ENCODE data around the gene FAM193A.
A peak's percentile ranks its signal among the peaks of the same experiment; 100 is the strongest.
"Not testable (repeated sequence)": the region's sequence is repeated elsewhere in the genome, so short reads cannot be mapped to it uniquely, and the experiment has no call there.

Gene FAM193A

DNA sequence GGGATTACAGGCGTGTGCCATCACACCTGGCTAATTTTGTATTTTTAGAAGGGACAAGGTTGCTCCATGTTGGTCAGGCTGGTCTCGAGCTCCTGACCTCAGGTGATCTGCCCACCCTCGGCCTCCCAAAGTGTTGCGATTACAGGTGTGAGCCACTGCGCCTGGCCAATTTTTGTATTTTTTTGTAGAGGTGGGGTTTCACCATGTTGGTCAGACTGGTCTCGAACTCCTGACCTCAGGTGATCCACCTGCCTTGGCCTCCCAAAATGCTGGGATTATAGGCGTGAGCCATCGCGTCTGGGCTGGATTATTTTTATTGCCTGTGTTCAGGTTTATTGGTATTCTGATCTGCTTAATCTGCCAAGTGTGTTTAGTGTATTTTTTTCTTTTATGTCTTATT is 82.3 kb downstream of the FAM193A start:
- DNase-seq: not testable (repeated sequence)

- no peak for DNase-seq
Observed at GRCh38 chr4:2619459-2619858, 83.0 kb downstream of the FAM193A start.

DNA sequence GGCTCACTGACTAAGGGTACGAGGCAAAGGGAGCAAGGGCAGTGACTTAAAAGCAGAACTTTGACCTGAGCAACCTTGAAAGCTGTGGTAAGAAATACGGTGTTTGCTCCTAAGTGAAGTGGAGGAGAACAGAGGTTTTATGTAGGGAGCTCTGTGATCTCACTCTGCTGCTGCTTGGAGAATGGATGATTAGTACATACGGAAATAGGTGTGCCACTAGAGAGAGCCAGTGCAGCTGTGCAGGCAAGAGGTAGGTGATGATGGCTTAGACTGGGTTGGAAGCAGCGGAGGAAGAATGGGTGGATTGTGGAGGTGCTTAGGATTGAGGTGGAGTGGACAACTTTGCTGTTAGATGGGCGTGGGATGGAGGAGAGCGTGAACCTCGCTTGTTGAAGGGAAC is 85.0 kb downstream of the FAM193A start:
- no peak for DNase-seq

- DNase-seq: no peak
Observed at GRCh38 chr4:2623442-2623841, 87.0 kb downstream of the FAM193A start.

DNA sequence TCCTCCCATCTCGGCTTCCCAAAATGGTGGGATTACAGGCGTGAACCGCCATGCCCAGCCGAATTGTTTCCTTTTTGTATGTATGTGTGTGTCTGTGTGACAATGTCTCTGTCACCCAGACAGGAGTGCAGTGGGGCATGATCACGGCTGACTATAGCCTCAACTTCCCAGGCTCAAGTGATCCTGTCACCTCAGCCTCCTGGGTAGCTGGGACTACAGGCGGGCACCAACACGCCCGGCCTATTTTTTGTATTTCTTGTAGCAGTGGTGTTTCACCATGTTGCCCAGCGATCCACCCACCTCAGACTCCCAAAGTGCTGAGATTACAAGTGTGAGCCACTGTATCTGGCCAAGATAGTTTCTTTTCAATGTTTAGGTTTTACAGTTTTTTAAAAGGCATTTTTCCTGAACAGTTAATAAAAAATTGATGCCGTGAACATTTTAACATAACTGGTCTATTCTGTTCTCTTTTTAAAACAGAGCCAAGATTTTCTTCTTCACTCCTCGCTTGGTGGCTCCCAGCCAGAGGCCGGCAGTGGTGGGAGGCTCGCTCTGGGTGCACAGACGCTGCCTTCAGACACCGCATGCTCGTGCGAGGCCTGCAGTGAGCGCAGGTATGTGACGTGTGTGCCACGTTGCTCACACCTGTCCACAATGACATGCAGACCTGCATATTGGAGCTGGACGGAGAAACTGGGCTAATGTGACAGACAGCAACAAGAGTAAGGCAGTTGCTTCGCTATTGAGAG is 88.5 kb downstream of the FAM193A start:
- no peak for DNase-seq

DNA sequence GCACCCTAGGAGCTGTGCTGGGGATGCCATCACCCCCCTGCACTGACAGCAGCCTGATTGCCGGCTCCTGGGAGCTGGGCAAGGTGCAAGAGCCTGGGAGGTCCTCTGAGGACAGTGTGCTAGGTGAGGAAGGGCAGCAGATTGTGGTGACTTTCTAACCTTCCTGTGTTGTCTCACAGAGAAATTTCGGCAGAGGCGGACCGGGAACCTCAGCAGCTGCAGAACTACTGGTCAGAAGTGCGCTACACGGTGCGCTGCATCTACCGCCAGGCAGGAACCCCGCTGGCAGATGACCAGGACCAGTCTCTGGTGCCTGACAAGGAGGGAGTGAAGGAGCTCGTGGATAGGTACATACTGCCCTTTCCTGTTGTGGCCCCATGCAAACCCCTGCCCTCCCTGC is 89.8 kb downstream of the FAM193A start:
- DNase-seq: no peak

DNA sequence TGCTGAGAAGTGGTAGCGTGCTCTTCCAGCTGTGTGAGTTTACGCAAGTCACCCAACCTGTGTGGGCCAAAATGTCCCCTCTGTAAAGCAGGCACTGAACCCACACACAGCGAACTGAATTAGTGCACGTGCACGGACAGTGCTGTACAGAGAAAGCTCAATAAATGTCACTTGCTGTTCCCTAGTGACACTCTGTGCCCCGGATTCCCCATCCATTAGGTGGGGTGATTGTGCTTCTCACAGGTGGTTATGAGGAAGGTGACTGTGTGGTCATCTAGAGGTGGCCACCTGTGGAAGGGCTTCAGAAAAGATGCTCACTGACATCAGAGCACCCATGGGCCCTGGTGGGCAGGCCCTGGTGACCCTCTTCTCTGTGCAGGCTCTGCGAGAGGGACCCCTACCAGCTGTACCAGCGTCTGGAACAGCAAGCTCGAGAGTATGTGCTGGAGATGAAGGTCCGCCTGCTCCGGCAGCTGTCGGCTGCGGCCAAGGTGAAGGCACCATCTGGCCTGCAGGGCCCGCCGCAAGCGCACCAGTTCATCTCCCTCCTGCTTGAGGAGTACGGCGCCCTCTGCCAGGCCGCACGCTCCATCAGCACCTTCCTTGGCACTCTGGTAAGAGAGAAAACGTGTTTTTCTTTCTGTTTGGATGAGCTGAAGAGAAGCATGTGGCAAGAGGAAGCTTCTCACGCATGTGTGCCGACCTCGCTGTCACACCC is 94.3 kb downstream of the FAM193A start:
- DNase-seq: no peak

DNA sequence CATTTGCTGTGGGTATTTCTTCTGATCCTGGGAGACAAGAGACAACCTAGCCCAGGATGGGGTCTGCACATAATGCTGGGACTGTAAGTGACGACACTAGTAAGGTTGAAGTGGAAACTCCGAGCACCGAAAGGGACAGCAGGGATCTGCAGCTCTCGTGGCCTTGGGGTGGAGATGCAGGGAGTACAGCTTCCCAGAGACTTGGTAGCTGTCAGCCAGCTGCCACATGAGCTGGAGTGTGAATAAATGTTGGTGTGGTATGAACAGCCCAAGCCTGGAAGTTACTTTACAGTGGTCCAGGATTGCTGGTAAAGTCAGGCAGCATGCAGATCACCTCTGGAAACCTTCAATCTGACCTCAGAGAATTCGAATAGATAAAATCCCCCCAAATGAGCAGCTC is 97.6 kb downstream of the FAM193A start:
- no peak for DNase-seq

GRCh38 chr4:2636331-2636730 is 99.9 kb downstream of the FAM193A start:
- peak; percentile 6 for DNase-seq

GRCh38 chr4:2636994-2637393 is 100.5 kb downstream of the FAM193A start:
- not testable (repeated sequence) for DNase-seq

- DNase-seq: no peak
Observed at GRCh38 chr4:2637956-2638552, 101.6 kb downstream of the FAM193A start.

- DNase-seq: no peak
Observed at GRCh38 chr4:2638730-2639129, 102.3 kb downstream of the FAM193A start.

GRCh38 chr4:2642968-2643367 is 106.5 kb downstream of the FAM193A start:
- DNase-seq: no peak

- no peak for DNase-seq
Observed at GRCh38 chr4:2643555-2643954, 107.1 kb downstream of the FAM193A start.

- DNase-seq: no peak
Observed at GRCh38 chr4:2646396-2647149, 110.1 kb downstream of the FAM193A start.

DNA sequence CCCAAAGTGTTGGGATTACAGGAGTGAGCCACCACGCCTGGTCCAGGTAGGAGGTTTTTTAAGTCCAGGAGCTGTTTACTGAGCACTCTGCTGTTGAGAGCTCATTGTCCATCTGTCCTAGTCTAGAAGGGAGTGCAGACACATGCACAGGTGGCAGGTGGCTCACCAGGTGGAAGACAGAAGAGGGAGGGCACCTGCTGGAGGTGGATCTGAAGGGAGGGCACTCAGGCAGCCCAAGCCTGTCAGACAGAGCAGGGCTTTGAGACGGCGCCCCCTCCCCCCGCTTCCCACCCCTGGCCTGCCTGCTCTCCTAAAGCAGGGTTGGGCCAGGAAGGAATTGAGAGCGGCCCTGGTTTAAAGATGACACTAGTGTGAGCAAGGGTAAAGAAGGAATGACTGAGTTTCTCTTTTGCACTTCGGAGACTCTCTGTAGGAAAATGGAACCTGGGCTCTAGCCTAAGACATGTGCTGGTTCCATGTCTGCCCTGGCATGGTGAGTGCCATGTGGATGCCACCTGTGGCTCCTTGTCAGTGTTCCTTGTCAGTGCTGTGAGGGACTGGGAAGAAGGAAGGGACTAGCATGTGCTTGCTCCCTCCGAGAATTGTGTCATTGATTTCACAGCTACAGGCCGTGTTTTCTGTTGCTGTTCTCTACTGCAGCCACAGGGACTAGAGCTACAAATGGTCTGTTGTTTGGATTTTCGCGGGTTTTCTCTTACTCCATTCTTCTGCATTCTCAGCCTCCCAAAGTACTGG is 111.1 kb downstream of the FAM193A start:
- no peak for DNase-seq

DNA sequence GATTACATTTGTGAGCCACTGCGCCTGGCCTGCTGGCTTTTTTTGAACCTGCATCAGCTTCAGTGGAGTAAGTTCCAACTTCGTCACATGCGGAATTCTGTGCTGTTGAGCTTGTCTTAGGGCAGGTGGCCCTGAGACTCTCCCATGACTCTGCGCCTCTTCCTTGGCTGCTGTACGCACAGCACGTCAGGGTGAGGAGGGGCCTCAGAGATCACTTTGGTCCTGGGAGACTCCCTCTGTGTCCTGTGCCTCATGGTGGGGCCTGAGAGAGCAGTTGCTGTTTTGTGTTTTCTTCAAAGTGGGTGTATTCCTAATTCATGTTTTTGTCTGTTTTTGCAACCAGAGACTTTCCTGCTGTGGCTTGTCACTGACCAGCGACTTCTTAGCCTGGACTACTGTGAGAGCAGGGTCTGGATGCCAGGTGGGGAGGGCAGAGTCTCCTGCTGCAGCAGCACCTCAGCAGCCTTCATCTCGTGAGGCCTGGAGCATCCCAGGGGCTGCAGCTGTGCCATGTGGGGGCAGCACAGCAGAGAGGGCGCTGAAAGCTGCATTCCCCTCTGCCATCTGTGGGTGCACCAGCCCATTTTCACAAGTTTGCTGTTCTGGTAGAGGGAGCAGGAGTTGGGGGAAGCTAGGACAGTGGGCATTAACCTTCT is 111.8 kb downstream of the FAM193A start:
- DNase-seq: no peak

DNA sequence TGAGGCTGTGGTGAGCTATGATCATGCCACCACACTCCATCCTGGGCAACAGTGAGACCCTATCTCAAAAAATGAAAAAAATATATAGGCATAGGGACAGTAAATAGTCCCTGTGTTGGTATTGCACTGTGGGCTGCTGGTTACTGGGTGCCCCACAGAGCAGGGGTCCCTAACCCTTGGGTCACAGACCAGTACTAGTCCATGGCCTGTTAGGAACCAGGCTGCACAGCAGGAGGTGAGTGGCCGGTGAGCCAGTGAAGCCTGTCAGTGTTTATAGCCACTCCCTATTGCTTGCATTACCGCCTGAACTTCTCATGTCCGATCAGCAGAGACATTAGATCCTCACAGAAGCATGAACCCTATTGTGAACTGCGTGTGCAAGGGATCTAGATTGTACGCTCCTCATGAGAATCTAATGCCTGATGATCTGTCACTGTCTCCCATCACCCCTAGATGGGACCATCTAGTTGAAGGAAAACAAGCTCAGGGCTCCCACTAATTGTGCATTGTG is 113.2 kb downstream of the FAM193A start:
- DNase-seq: no peak

DNA sequence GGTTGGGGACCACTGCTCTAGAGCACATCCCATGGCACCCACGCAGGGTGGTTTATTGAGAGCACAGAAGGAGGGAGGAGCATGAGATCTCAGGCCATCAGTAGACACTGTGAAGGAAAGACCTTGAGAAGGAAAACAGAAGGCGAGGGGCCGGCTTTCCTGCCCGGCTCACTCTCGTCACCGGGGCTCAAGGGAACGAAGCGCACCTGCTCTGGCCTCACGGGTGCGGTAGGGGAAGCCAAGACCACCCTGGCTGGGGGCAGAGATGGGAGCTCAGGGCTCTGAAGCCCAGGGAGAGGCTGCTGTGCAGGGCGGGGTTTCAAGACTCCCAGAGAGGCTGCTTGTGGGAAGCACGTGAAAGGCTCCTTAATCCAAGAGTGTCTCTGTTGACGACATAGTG is 113.8 kb downstream of the FAM193A start:
- no peak for DNase-seq

- DNase-seq: no peak
Observed at GRCh38 chr4:2651546-2651945, 115.1 kb downstream of the FAM193A start.

- DNase-seq: no peak
Observed at GRCh38 chr4:2651998-2652397, 115.6 kb downstream of the FAM193A start.

Measured in islet precursor cell (in vitro differentiated cells).